Measurements from ENCODE around the gene GALNT2.

DNA sequence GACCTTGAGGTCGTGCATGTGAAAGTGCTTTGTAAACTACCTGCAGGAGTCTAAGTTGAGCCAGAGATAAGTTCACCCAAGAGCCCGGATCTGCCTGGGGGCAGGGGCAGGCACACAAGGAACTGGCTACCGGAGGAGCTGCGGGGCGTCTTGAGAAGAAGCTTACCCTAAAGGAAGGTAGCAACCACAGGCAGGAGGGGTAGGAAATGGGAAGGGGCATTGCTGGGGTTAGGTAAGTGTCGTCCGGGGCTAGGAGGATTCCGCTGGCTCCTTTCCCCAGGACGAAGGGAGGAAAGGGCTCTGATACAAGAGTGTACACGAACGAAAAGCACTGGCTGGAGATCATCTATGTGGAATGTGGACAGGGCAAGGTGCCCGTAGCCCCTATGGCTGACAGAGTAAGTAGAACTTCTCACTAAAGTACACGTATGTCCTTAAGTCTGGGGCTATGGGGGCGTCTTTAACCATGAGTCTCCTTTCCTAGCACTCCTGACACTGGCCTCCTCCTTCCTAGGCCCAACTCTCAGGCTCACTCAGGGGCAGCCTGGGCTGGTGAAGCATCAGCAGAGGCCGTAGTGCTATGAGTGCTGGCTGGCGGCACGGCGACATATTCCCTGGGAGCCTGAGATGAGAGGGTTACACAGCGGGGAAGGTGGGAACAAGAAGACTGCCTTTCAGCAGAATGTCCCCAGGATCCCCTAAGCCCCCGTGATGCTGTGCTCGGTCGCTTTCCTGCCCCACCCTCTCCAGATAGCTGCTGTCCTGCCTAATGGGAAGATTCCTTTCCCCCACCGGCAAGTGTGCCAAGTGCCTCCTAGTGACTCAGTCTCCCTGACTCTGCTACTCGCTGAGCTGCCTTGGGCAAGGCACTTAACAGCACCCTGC lies 9.1 kb upstream of the GALNT2 start:
- TF ChIP-seq POLR2A (IDR thresholded peaks at IDR 0.05; ENCODE audit: low read length) (no peak), GATA1 (IDR thresholded peaks at IDR 0.05; ENCODE audit: low read depth, low read length) (no peak)
